ENCODE measurements around the gene ZBTB44.
"Not testable (repeated sequence)": the region's sequence is repeated elsewhere in the genome, so short reads cannot be mapped to it uniquely, and the experiment has no call there.

Gene ZBTB44

DNA sequence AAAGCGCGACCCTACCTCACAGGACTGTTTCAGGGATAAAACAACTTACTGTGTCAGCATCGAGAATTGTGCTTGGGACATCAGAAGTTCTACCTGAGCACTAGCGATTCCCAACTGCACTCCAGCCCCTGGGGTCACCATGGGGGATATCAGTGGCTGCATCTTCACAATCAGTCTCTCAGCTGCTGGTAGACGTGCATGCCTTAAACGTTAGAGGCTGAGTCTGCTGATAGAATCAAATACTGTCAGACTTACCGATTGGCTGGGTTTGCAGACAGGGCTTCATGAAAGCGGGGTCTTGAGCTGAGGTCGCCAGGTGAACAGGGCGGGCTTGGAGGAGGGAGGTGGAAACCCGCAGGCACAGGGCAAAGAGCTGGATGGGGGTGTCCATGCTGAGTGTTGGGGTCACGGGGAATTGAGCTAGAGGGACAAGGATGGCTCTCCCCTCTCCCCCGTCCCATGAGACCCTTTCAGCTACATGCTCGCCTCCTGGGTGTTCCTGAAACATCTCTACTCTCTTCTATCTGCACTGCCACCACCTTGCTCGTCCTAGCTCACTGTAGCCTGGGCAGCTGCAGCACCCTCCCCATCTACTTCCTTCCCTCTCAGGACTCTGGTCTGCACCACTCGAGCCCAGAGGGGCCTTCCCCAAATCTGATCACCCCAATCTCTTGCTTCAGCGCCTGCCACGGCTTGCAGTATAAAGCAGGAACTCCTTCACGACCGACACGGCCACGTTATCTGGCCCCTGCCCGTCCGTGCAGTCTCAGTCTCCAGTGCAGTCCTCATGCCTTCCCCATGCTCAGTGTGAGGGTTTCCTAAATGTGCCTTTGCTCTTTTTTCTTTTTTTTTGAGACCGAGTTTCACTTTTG, 111.7 kb downstream of the ZBTB44 start:
- H3K27me3 Mint-ChIP-seq, result no peaks in the 10 kb centered on the region
- no peaks in the 10 kb centered on the region for H3K36me3 Mint-ChIP-seq
- H3K4me3 Mint-ChIP-seq, result no peak overlapping the region
- no peaks in the 10 kb centered on the region for H3K9me3 Mint-ChIP-seq
- no peak overlapping the region for H3K27ac Mint-ChIP-seq
- H3K4me1 Mint-ChIP-seq, result no peaks in the 10 kb centered on the region

- H3K4me1 Mint-ChIP-seq, result no peaks in the 10 kb centered on the region
- no peaks in the 10 kb centered on the region for H3K9me3 Mint-ChIP-seq
- H3K4me3 Mint-ChIP-seq, result no peak overlapping the region
- H3K36me3 Mint-ChIP-seq, result no peaks in the 10 kb centered on the region
- no peaks in the 10 kb centered on the region for H3K27me3 Mint-ChIP-seq
- no peak overlapping the region for H3K27ac Mint-ChIP-seq
Observed at GRCh38 chr11:130202009-130202817, 112.5 kb downstream of the ZBTB44 start.

- Mint-ChIP-seq H3K4me1 (no peaks in the 10 kb centered on the region), H3K27ac (no peak overlapping the region), H3K9me3 (no peaks in the 10 kb centered on the region), H3K27me3 (no peaks in the 10 kb centered on the region), H3K4me3 (no peak overlapping the region), H3K36me3 (no peaks in the 10 kb centered on the region)
Observed at GRCh38 chr11:130201026-130201425, 113.7 kb downstream of the ZBTB44 start.

- Mint-ChIP-seq H3K4me1 (no peaks in the 10 kb centered on the region), H3K36me3 (no peaks in the 10 kb centered on the region), H3K27ac (no peak overlapping the region), H3K9me3 (no peaks in the 10 kb centered on the region), H3K27me3 (no peaks in the 10 kb centered on the region), H3K4me3 (no peak overlapping the region)
Observed at GRCh38 chr11:130199792-130200191, 114.9 kb downstream of the ZBTB44 start.

DNA sequence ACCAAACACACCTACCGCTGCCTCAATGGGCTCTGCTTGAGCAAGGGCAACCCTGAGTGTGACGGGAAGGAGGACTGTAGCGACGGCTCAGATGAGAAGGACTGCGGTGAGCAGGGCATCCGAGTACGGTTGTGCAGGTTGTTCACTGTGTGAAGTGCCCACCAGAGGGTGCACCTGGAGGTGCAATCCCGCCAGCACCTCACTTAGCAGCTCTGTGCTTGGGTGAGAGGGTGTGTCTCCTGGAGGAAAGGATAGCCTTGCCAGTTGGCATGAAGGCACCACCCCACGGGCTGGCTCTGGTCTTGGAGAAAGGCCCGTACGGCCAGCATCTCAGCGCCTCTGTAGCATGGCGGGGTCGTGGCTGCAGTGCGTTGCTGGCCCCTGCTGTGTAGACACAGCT, 115.8 kb downstream of the ZBTB44 start:
- Mint-ChIP-seq H3K4me3 (no peak overlapping the region), H3K27ac (no peak overlapping the region), H3K27me3 (no peaks in the 10 kb centered on the region), H3K36me3 (no peaks in the 10 kb centered on the region), H3K4me1 (no peaks in the 10 kb centered on the region), H3K9me3 (no peaks in the 10 kb centered on the region)

- Mint-ChIP-seq H3K4me3 (no peak overlapping the region), H3K36me3 (no peaks in the 10 kb centered on the region), H3K27me3 (no peaks in the 10 kb centered on the region), H3K4me1 (no peaks in the 10 kb centered on the region), H3K27ac (no peak overlapping the region), H3K9me3 (no peaks in the 10 kb centered on the region)
Observed at GRCh38 chr11:130198292-130198691, 116.4 kb downstream of the ZBTB44 start.

GRCh38 chr11:130197386-130198035, 117.2 kb downstream of the ZBTB44 start:
- Mint-ChIP-seq H3K27me3 (no peaks in the 10 kb centered on the region), H3K27ac (no peak overlapping the region), H3K4me3 (no peak overlapping the region), H3K4me1 (no peaks in the 10 kb centered on the region), H3K9me3 (no peaks in the 10 kb centered on the region), H3K36me3 (no peaks in the 10 kb centered on the region)

GRCh38 chr11:130194241-130195023, 120.3 kb downstream of the ZBTB44 start:
- Mint-ChIP-seq H3K4me1 (no peaks in the 10 kb centered on the region), H3K4me3 (no peak overlapping the region), H3K9me3 (no peaks in the 10 kb centered on the region), H3K27me3 (no peaks in the 10 kb centered on the region), H3K27ac (no peak overlapping the region), H3K36me3 (no peaks in the 10 kb centered on the region)

DNA sequence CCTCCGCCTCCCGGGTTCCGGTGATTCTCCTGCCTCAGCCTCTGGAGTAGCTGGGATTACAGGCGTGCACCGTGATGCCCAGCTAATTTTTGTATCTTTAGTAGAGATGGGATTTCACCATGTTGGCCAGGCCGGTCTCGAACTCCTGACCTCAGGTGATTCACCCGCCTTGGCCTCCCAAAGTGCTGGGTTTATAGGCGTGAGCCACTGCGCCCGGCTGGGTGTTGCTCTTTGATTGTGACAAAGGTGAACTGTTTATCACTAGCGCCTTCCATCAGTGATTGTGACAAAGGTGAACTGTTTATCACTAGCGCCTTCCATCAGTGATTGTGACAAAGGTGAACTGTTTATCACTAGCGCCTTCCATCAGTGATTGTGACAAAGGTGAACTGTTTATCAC, 121.2 kb downstream of the ZBTB44 start:
- H3K36me3 Mint-ChIP-seq, H3K27ac Mint-ChIP-seq, H3K27me3 Mint-ChIP-seq, H3K9me3 Mint-ChIP-seq, H3K4me1 Mint-ChIP-seq, H3K4me3 Mint-ChIP-seq: not testable (repeated sequence)

GRCh38 chr11:130192845-130193267, 121.9 kb downstream of the ZBTB44 start:
- Mint-ChIP-seq H3K4me3 (no peak overlapping the region), H3K27ac (no peak overlapping the region), H3K36me3 (no peaks in the 10 kb centered on the region)

DNA sequence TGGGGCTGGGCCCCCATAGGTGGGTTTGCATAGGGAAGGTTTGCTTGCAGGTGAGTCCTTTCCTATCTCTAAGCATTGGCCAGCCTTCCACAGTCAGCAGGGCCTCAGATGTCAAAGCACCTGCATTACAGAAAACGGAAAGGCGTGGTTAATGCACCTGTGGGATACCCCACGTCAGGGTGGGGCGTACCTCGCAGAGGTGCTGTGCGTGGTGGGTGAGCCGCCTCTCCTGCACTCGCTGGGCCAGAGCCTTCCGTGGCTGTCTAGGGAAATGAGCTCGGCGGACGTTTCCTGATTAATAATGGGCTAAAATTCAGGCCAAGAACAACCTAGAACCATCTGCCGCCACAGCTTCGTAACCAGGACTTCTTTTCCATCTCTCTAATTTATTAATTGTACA, 122.8 kb downstream of the ZBTB44 start:
- no peak overlapping the region for H3K27ac Mint-ChIP-seq
- no peak overlapping the region for H3K4me3 Mint-ChIP-seq
- H3K36me3 Mint-ChIP-seq, result no peaks in the 10 kb centered on the region
- no peaks in the 10 kb centered on the region for H3K4me1 Mint-ChIP-seq
- no peaks in the 10 kb centered on the region for H3K9me3 Mint-ChIP-seq
- H3K27me3 Mint-ChIP-seq, result no peaks in the 10 kb centered on the region

More at GRCh38 chr11:130192845-130193267, 121.9 kb downstream of the ZBTB44 start:
- Mint-ChIP-seq H3K27me3 (no peaks in the 10 kb centered on the region), H3K4me1 (no peaks in the 10 kb centered on the region), H3K9me3 (no peaks in the 10 kb centered on the region)

DNA sequence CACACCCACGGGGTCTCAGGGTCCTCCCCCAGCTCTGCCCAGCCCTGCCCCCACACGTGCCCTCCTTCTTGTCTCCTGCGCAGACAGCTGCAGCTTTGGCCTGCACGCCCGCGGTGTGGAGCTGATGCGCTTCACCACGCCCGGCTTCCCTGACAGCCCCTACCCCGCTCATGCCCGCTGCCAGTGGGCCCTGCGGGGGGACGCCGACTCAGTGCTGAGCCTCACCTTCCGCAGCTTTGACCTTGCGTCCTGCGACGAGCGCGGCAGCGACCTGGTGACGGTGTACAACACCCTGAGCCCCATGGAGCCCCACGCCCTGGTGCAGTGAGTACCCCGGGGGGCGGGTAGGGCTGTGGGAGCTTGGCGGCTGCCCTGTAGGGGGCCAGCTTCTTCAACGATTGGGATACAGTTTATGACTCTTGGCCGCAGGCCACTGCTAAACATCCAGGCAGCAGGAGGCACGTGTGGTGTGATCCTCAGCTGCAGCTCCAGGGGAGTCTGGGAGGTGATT, 124.3 kb downstream of the ZBTB44 start:
- Mint-ChIP-seq H3K27ac (no peak overlapping the region), H3K9me3 (no peaks in the 10 kb centered on the region), H3K4me1 (no peaks in the 10 kb centered on the region), H3K27me3 (no peaks in the 10 kb centered on the region), H3K36me3 (no peaks in the 10 kb centered on the region), H3K4me3 (no peak overlapping the region)

- no peaks in the 10 kb centered on the region for H3K36me3 Mint-ChIP-seq
- no peaks in the 10 kb centered on the region for H3K9me3 Mint-ChIP-seq
- no peaks in the 10 kb centered on the region for H3K4me1 Mint-ChIP-seq
- H3K27me3 Mint-ChIP-seq, result no peaks in the 10 kb centered on the region
- no peak overlapping the region for H3K27ac Mint-ChIP-seq
- H3K4me3 Mint-ChIP-seq, result no peak overlapping the region
Observed at GRCh38 chr11:130189492-130190210, 125.1 kb downstream of the ZBTB44 start.

- Mint-ChIP-seq H3K27me3 (no peaks in the 10 kb centered on the region), H3K9me3 (no peaks in the 10 kb centered on the region), H3K4me1 (no peaks in the 10 kb centered on the region), H3K27ac (no peak overlapping the region), H3K36me3 (no peaks in the 10 kb centered on the region), H3K4me3 (no peak overlapping the region)
Observed at GRCh38 chr11:130188585-130189347, 126.0 kb downstream of the ZBTB44 start.
